ENCODE data around the gene FOXL1. TPM values are rescaled to one million over a fixed set of nuclear protein-coding genes. Genes with fewer than 3 reads are reported as not detected.

Gene FOXL1
- total RNA-seq, 8 experiments from 2014 or later, result 0.09 to 12.6 (median 0.38) TPM; not detected in 1

- WGBS, 10 experiments, result 0 to 25% (median 5%) methylated on average over 1 to 6 of the region's 10 CpGs; no CpG with 5 or more reads in 3 of the 10 experiments
- Histone ChIP-seq H3K27ac (peak overlapping the region; percentile 66 to 84), H3K4me1 (replicated peaks in 1 of 2) (peaks cover 13 to 16% of the 10 kb centered on the region in 2 donors), H3K4me3 (peak overlapping the region; percentile 65 to 95 (median 73))
- ATAC-seq (replicated peaks in 6 of 8), result peak in 1 of 8 experiments; percentile 9
- in situ Hi-C loops (cut with MboI; ENCODE audit: low pct_unique_long_range_greater_than_20kb in 2 of 9, low sequenced_read_pairs in 9 of 9, unreplicated experiment in 9 of 9), result loop anchor here in 6 of 9 experiments (25.0 kb wide), 2 partner anchors 508 to 733 kb away; no protein-coding TSS in a partner anchor
These were observed 23.8 kb upstream of the FOXL1 start for GRCh38 chr16:86554599-86554916.

- H3K4me1 ChIP-seq (replicated peaks in 1 of 2), result peaks cover 13 to 16% of the 10 kb centered on the region in 2 donors
- in situ Hi-C loops (cut with MboI; ENCODE audit: low pct_unique_long_range_greater_than_20kb in 2 of 9, low sequenced_read_pairs in 9 of 9, unreplicated experiment in 9 of 9), result loop anchor here in 6 of 9 experiments (25.0 kb wide), 2 partner anchors 507 to 732 kb away; no protein-coding TSS in a partner anchor
These were observed 23.2 kb upstream of the FOXL1 start, which contains the start of gene MTHFSD for GRCh38 chr16:86554917-86555703. TSS of gene MTHFSD (minus strand) at chr16:86555235. CDS start at chr16:86555184, 51 bp downstream.

GRCh38 chr16:86555704-86556075 is 22.7 kb upstream of the FOXL1 start:
- in situ Hi-C loops (cut with MboI; ENCODE audit: low pct_unique_long_range_greater_than_20kb in 2 of 9, low sequenced_read_pairs in 9 of 9, unreplicated experiment in 9 of 9), result loop anchor here in 6 of 9 experiments (25.0 kb wide), 2 partner anchors 507 to 732 kb away; no protein-coding TSS in a partner anchor
- H3K4me1 ChIP-seq (replicated peaks in 1 of 2), result peaks cover 13 to 16% of the 10 kb centered on the region in 2 donors
- peak overlapping the region; percentile 65 to 95 (median 73) for H3K4me3 ChIP-seq
- H3K27ac ChIP-seq, result no peak overlapping the region
- WGBS, 10 experiments, result 10 to 52% (median 17%) methylated on average over 2 to 11 of the region's 17 CpGs; no CpG with 5 or more reads in 4 of the 10 experiments
- ATAC-seq (replicated peaks in 6 of 8), result peak in 2 of 8 experiments; percentile 25 to 29

More at GRCh38 chr16:86554917-86555703, 23.2 kb upstream of the FOXL1 start, which contains the start of gene MTHFSD:
- Histone ChIP-seq H3K27ac (peak within 1 kb of the TSS; percentile 66 to 84), H3K4me3 (peak within 1 kb of the TSS; percentile 65 to 95 (median 73))
- peak; percentile 85 to 94 (median 90) for ATAC-seq (replicated peaks in 6 of 8)
- 0 to 5% (median 0%) methylated on average over 1 to 31 of the region's 70 CpGs; no CpG with 5 or more reads in 1 of the 10 experiments for WGBS, 10 experiments

- in situ Hi-C loops (cut with MboI; ENCODE audit: low pct_unique_long_range_greater_than_20kb in 2 of 9, low sequenced_read_pairs in 9 of 9, unreplicated experiment in 9 of 9), result loop anchor here in 6 of 9 experiments (25.0 kb wide), 2 partner anchors 506 to 731 kb away; no protein-coding TSS in a partner anchor
- Histone ChIP-seq H3K4me1 (replicated peaks in 1 of 2) (peaks cover 13 to 16% of the 10 kb centered on the region in 2 donors), H3K27ac (no peak overlapping the region), H3K4me3 (no peak overlapping the region)
- no peak for ATAC-seq (replicated peaks in 6 of 8)
- 67 to 100% (median 86%) methylated on average over 1 to 4 of the region's 5 CpGs; no CpG with 5 or more reads in 3 of the 10 experiments for WGBS, 10 experiments
These were observed 21.8 kb upstream of the FOXL1 start for GRCh38 chr16:86556576-86556975.

GRCh38 chr16:86557587-86557986 is 20.8 kb upstream of the FOXL1 start:
- in situ Hi-C loops (cut with MboI; ENCODE audit: low pct_unique_long_range_greater_than_20kb in 2 of 9, low sequenced_read_pairs in 9 of 9, unreplicated experiment in 9 of 9), result loop anchor here in 6 of 9 experiments (25.0 kb wide), 2 partner anchors 505 to 730 kb away; no protein-coding TSS in a partner anchor
- H3K27ac ChIP-seq, result no peak overlapping the region
- WGBS, 10 experiments, result 49 to 100% (median 100%) methylated on average over 1 to 4 of the region's 4 CpGs; no CpG with 5 or more reads in 3 of the 10 experiments
- H3K4me3 ChIP-seq, result no peak overlapping the region
- no peak for ATAC-seq (replicated peaks in 6 of 8)
- H3K4me1 ChIP-seq (replicated peaks in 1 of 2), result peaks cover 13 to 16% of the 10 kb centered on the region in 2 donors

GRCh38 chr16:86558355-86559193 is 19.8 kb upstream of the FOXL1 start:
- peaks cover 13 to 16% of the 10 kb centered on the region in 2 donors for H3K4me1 ChIP-seq (replicated peaks in 1 of 2)

GRCh38 chr16:86559802-86560305 is 18.5 kb upstream of the FOXL1 start:
- no peak for ATAC-seq (replicated peaks in 6 of 8)
- in situ Hi-C loops (cut with MboI; ENCODE audit: low pct_unique_long_range_greater_than_20kb in 2 of 9, low sequenced_read_pairs in 9 of 9, unreplicated experiment in 9 of 9), result loop anchor here (10.0 to 25.0 kb wide), 6 partner anchors 495 to 735 kb away; no protein-coding TSS in a partner anchor
- Histone ChIP-seq H3K27ac (no peak overlapping the region), H3K4me3 (no peak overlapping the region), H3K4me1 (replicated peaks in 1 of 2) (peaks cover 8 to 13% of the 10 kb centered on the region in 2 donors)
- WGBS, 10 experiments, result 69 to 94% methylated on average over 3 to 4 of the region's 9 CpGs; no CpG with 5 or more reads in 8 of the 10 experiments

More at GRCh38 chr16:86558355-86559193, 19.8 kb upstream of the FOXL1 start:
- no peak overlapping the region for H3K4me3 ChIP-seq
- in situ Hi-C loops (cut with MboI; ENCODE audit: low pct_unique_long_range_greater_than_20kb in 2 of 9, low sequenced_read_pairs in 9 of 9, unreplicated experiment in 9 of 9), result loop anchor here in 6 of 9 experiments (25.0 kb wide), 2 partner anchors 504 to 729 kb away; no protein-coding TSS in a partner anchor
- ATAC-seq (replicated peaks in 6 of 8), result no peak
- H3K27ac ChIP-seq, result no peak overlapping the region
- 40 to 87% (median 73%) methylated on average over 1 to 14 of the region's 28 CpGs for whole genome bisulfite sequencing, 10 experiments

- in situ Hi-C loops (cut with MboI; ENCODE audit: low pct_unique_long_range_greater_than_20kb in 2 of 9, low sequenced_read_pairs in 9 of 9, unreplicated experiment in 9 of 9), result loop anchor here (10.0 to 25.0 kb wide), 6 partner anchors 492 to 732 kb away; no protein-coding TSS in a partner anchor
- Histone ChIP-seq H3K4me3 (no peak overlapping the region), H3K27ac (no peak overlapping the region), H3K4me1 (replicated peaks in 1 of 2) (peaks cover 0 to 2% of the 10 kb centered on the region in 2 donors)
- ATAC-seq (replicated peaks in 6 of 8), result no peak
- 38 to 100% (median 77%) methylated on average over 1 to 5 of the region's 6 CpGs; no CpG with 5 or more reads in 4 of the 10 experiments for WGBS, 10 experiments
These were observed 16.0 kb upstream of the FOXL1 start for GRCh38 chr16:86562356-86562755.

- Histone ChIP-seq H3K4me3 (peak overlapping the region in 1 of 5 donors; percentile 16), H3K4me1 (replicated peaks in 1 of 2) (peaks cover 0 to 2% of the 10 kb centered on the region in 2 donors), H3K27ac (no peak overlapping the region)
- 0 to 2% (median 0%) methylated on average over 3 to 28 of the region's 41 CpGs for WGBS, 10 experiments
- in situ Hi-C loops (cut with MboI; ENCODE audit: low pct_unique_long_range_greater_than_20kb in 2 of 9, low sequenced_read_pairs in 9 of 9, unreplicated experiment in 9 of 9), result loop anchor here (10.0 to 25.0 kb wide), 6 partner anchors 491 to 731 kb away; no protein-coding TSS in a partner anchor
- peak; percentile 47 to 88 (median 82) for ATAC-seq (replicated peaks in 6 of 8)
These were observed 14.6 kb upstream of the FOXL1 start for GRCh38 chr16:86563469-86564345.

- Histone ChIP-seq H3K4me3 (no peak overlapping the region), H3K4me1 (replicated peaks in 1 of 2) (peaks cover 0 to 2% of the 10 kb centered on the region in 2 donors), H3K27ac (no peak overlapping the region)
- no peak for ATAC-seq (replicated peaks in 6 of 8)
- in situ Hi-C loops (cut with MboI; ENCODE audit: low pct_unique_long_range_greater_than_20kb in 2 of 9, low sequenced_read_pairs in 9 of 9, unreplicated experiment in 9 of 9), result loop anchor here (5.0 to 25.0 kb wide), 7 partner anchors 490 to 730 kb away; no protein-coding TSS in a partner anchor
- 6 to 62% (median 30%) methylated on average over 4 to 14 of the region's 16 CpGs; no CpG with 5 or more reads in 1 of the 10 experiments for WGBS, 10 experiments
These were observed 13.1 kb upstream of the FOXL1 start for GRCh38 chr16:86565181-86565631.

Measured in motor neuron (in vitro differentiated cells).